ENCODE data around the gene ASB18.

- no peak for TF ChIP-seq CTCF (CRISPR knock-in tag; IDR thresholded peaks at IDR 0.05)
- no peak for TF ChIP-seq POLR2A (IDR thresholded peaks at IDR 0.05; ENCODE audit: insufficient read depth in 1 of 2, low read depth in 2 of 2, low read length in 2 of 2)
- TF ChIP-seq ELF4 (CRISPR knock-in tag; IDR thresholded peaks at IDR 0.05; ENCODE audit: borderline replicate concordance), result no peak
- no peak for TF ChIP-seq ZFX (CRISPR knock-in tag; IDR thresholded peaks at IDR 0.05; ENCODE audit: low read depth)
- TF ChIP-seq TAF1 (CRISPR knock-in tag; IDR thresholded peaks at IDR 0.05), result no peak
- TF ChIP-seq MIXL1 (CRISPR knock-in tag; IDR thresholded peaks at IDR 0.05), result no peak
- TF ChIP-seq SP4 (CRISPR knock-in tag; IDR thresholded peaks at IDR 0.05), result no peak
- TF ChIP-seq SMC3 (IDR thresholded peaks at IDR 0.05; ENCODE audit: low read length), result no peak
Observed at GRCh38 chr2:236204953-236205352, 59.3 kb downstream of the ASB18 start.
